WTC11 (cell line): Measurements from ENCODE around the gene HDAC10. TPM values are rescaled to one million over a fixed set of nuclear protein-coding genes. Genes with fewer than 3 reads are reported as not detected.

Experiments
- ATAC-seq: fragments of 200-7000 bp; cut with Tn5 transposase; 2 replicates; pipeline ENCODE4 v1.10.0; 2021; ENCODE audit warnings: mild to moderate bottlenecking, moderate library complexity
- CTCF ChIA-PET: fragments of 300-600 bp; sonication (Branson Sonifier 250); formaldehyde crosslinking; loops from one replicate; lab custom pipeline; 2021; ENCODE audit warnings: antibody characterized with exemption; lab: Charles Lee
- POLR2A ChIA-PET: fragments of 350-600 bp; sonication (Branson Sonifier 250); formaldehyde crosslinking; loops from one replicate; lab custom pipeline; 2021; ENCODE audit warnings: antibody characterized with exemption; lab: Charles Lee
- DNase-seq: peaks from one replicate; pipeline ENCODE4 v3.0.0; 2021; ENCODE audit warnings: low spot score
- H3K27ac Mint-ChIP-seq: 2 replicates; pipeline ENCODE4 v1.8.0; 2021; ENCODE audit warnings: mixed read lengths
- H3K27me3 Mint-ChIP-seq: 2 replicates; pipeline ENCODE4 v1.8.0; 2021; ENCODE audit warnings: low read depth, mild to moderate bottlenecking, moderate library complexity, mixed read lengths
- H3K36me3 Mint-ChIP-seq: 2 replicates; pipeline ENCODE4 v1.8.0; 2021; ENCODE audit warnings: mixed read lengths
- H3K4me1 Mint-ChIP-seq: 2 replicates; pipeline ENCODE4 v1.8.0; 2022; ENCODE audit warnings: mixed read lengths
- H3K4me3 Mint-ChIP-seq: 2 replicates; pipeline ENCODE4 v1.8.0; 2021; ENCODE audit warnings: mild to moderate bottlenecking, moderate library complexity, mixed read lengths
- H3K9me3 Mint-ChIP-seq: 2 replicates; pipeline ENCODE4 v1.8.0; 2021; ENCODE audit warnings: mixed read lengths
- AFF4 ChIP-seq: sonication (generic); formaldehyde crosslinking; IDR thresholded peaks from 2 replicates; pipeline ENCODE4 v1.8.1; 2023; ENCODE audit warnings: mild to moderate bottlenecking, missing genetic modification reagents, borderline replicate concordance
- ATF2 ChIP-seq: sonication (generic); formaldehyde crosslinking; IDR thresholded peaks from 2 replicates; pipeline ENCODE4 v1.8.1; 2022; ENCODE audit warnings: low read depth, missing genetic modification reagents, borderline replicate concordance
- ATF6 ChIP-seq: sonication (generic); formaldehyde crosslinking; IDR thresholded peaks from 2 replicates; pipeline ENCODE4 v1.8.1; 2023; ENCODE audit warnings: mild to moderate bottlenecking, missing genetic modification reagents
- E2F1 ChIP-seq: sonication (generic); formaldehyde crosslinking; IDR thresholded peaks from 2 replicates; pipeline ENCODE4 v1.8.0; 2022; ENCODE audit warnings: mild to moderate bottlenecking, missing genetic modification reagents
- E2F5 ChIP-seq: sonication (generic); formaldehyde crosslinking; IDR thresholded peaks from 2 replicates; pipeline ENCODE4 v1.8.1; 2022; ENCODE audit warnings: mild to moderate bottlenecking, moderate library complexity, missing genetic modification reagents
- ETV6 ChIP-seq: sonication (generic); formaldehyde crosslinking; IDR thresholded peaks from 2 replicates; pipeline ENCODE4 v1.8.1; 2022; ENCODE audit warnings: mild to moderate bottlenecking, missing genetic modification reagents
- HMGXB4 ChIP-seq: sonication (generic); formaldehyde crosslinking; IDR thresholded peaks from 2 replicates; pipeline ENCODE4 v1.8.1; 2023; ENCODE audit warnings: mild to moderate bottlenecking, moderate library complexity, missing genetic modification reagents
- IRF1 ChIP-seq: sonication (generic); formaldehyde crosslinking; IDR thresholded peaks from 2 replicates; pipeline ENCODE4 v1.8.0; 2023; ENCODE audit warnings: missing genetic modification reagents
- IRF2 ChIP-seq: sonication (generic); formaldehyde crosslinking; IDR thresholded peaks from 2 replicates; pipeline ENCODE4 v1.8.0; 2022; ENCODE audit warnings: low read depth, missing genetic modification reagents, borderline replicate concordance
- JUN ChIP-seq: sonication (generic); formaldehyde crosslinking; IDR thresholded peaks from 2 replicates; pipeline ENCODE4 v1.8.0; 2023; ENCODE audit warnings: mild to moderate bottlenecking, missing genetic modification reagents
- MYBL2 ChIP-seq: sonication (generic); formaldehyde crosslinking; IDR thresholded peaks from 2 replicates; pipeline ENCODE4 v1.8.1; 2023; ENCODE audit warnings: mild to moderate bottlenecking, moderate library complexity, missing genetic modification reagents
- PRDM15 ChIP-seq: sonication (generic); formaldehyde crosslinking; IDR thresholded peaks from 2 replicates; pipeline ENCODE4 v1.8.0; 2022; ENCODE audit warnings: missing genetic modification reagents
- SMAD3 ChIP-seq: sonication (generic); formaldehyde crosslinking; IDR thresholded peaks from 2 replicates; pipeline ENCODE4 v1.8.0; 2022; ENCODE audit warnings: missing genetic modification reagents, mild to moderate bottlenecking, borderline replicate concordance
- TP53 ChIP-seq: sonication (generic); formaldehyde crosslinking; IDR thresholded peaks from 2 replicates; pipeline ENCODE4 v1.8.1; 2023; ENCODE audit warnings: mild to moderate bottlenecking, missing genetic modification reagents
- ZNF219 ChIP-seq: sonication (generic); formaldehyde crosslinking; IDR thresholded peaks from 2 replicates; pipeline ENCODE4 v1.8.0; 2023; ENCODE audit warnings: missing genetic modification reagents, mild to moderate bottlenecking, borderline replicate concordance
- total RNA-seq: library from RNA; stranded (reverse); gene quantifications from 3 replicates; pipeline ENCODE4 v1.2.3, GENCODE V29; 2021

HDAC10 gene
- total RNA-seq, 1 experiment from 2014 or later, result 40.9 TPM

GRCh38 chr22:50286275-50286674 is 35.2 kb upstream of the HDAC10 start:
- Mint-ChIP-seq H3K27ac (no peak overlapping the region), H3K27me3 (no peaks in the 10 kb centered on the region), H3K4me3 (no peak overlapping the region), H3K4me1 (no peaks in the 10 kb centered on the region), H3K36me3 (peaks cover 9% of the 10 kb centered on the region; the same call in 1 of the 2 replicates), H3K9me3 (no peaks in the 10 kb centered on the region)
- no peak for ATAC-seq
- POLR2A ChIA-PET, result no interaction called here
- CTCF ChIA-PET, result no interaction called here
- no peak for DNase-seq
- no peak for TF ChIP-seq ATF6
- no peak for TF ChIP-seq E2F5 (CRISPR knock-in tag)
- no peak for TF ChIP-seq MYBL2 (CRISPR knock-in tag)
- no peak for TF ChIP-seq ETV6 (CRISPR knock-in tag)
- no peak for TF ChIP-seq IRF1 (CRISPR knock-in tag)
- TF ChIP-seq ZNF219 (CRISPR knock-in tag), result no peak
- TF ChIP-seq TP53 (CRISPR knock-in tag), result no peak
- no peak for TF ChIP-seq AFF4 (CRISPR knock-in tag)
- TF ChIP-seq SMAD3 (CRISPR knock-in tag), result no peak
- TF ChIP-seq JUN (CRISPR knock-in tag), result no peak
- TF ChIP-seq PRDM15 (CRISPR knock-in tag), result no peak
- no peak for TF ChIP-seq ATF2 (CRISPR knock-in tag)
- TF ChIP-seq IRF2 (CRISPR knock-in tag), result no peak
- TF ChIP-seq HMGXB4, result no peak
- TF ChIP-seq E2F1 (CRISPR knock-in tag), result no peak
